Measurements from ENCODE around the gene DEFB114. TPM values are rescaled to one million over a fixed set of nuclear protein-coding genes. Genes with fewer than 3 reads are reported as not detected.
A peak's percentile ranks its signal among the peaks of the same experiment; 100 is the strongest.
"Not testable (repeated sequence)": the region's sequence is repeated elsewhere in the genome, so short reads cannot be mapped to it uniquely, and the experiment has no call there.

The DEFB114 gene
- total RNA-seq, 2 donors from 2014 or later: not detected

GRCh38 chr6:49949062-49949461 lies 14.9 kb downstream of the DEFB114 start:
- WGBS, 2 experiments (ENCODE audit: insufficient coverage in 1 of 2, insufficient read length in 1 of 2): 96 to 100% methylated on average over 1 to 4 of the region's 4 CpGs
- H3K9me3 ChIP-seq (ENCODE audit: control insufficient read depth, low read length): no peaks in the 10 kb centered on the region
- H3K4me1 ChIP-seq (ENCODE audit: control insufficient read depth, insufficient read depth, low read length): no peaks in the 10 kb centered on the region
- Mint-ChIP-seq H3K27me3 (ENCODE audit: insufficient read depth) (peaks cover 4% of the 10 kb centered on the region), H3K27ac (no peak overlapping the region), H3K9me3 (peaks cover 4% of the 10 kb centered on the region), H3K4me3 (peak overlapping the region; percentile 69), H3K4me1 (peaks cover 6% of the 10 kb centered on the region), H3K36me3 (ENCODE audit: low read depth) (peaks cover 3% of the 10 kb centered on the region)
- H3K27me3 ChIP-seq (ENCODE audit: control insufficient read depth, insufficient read depth, low read length, poor library complexity, severe bottlenecking): no peaks in the 10 kb centered on the region
- no peak overlapping the region for H3K4me3 ChIP-seq (ENCODE audit: low read length)
- no peak for DNase-seq
- no peak overlapping the region for H3K27ac ChIP-seq (ENCODE audit: low read depth, low read length)
- H3K9ac ChIP-seq (ENCODE audit: extremely low read depth, low read length, poor library complexity, severe bottlenecking): no peak overlapping the region
- TF ChIP-seq, protein P1, sequence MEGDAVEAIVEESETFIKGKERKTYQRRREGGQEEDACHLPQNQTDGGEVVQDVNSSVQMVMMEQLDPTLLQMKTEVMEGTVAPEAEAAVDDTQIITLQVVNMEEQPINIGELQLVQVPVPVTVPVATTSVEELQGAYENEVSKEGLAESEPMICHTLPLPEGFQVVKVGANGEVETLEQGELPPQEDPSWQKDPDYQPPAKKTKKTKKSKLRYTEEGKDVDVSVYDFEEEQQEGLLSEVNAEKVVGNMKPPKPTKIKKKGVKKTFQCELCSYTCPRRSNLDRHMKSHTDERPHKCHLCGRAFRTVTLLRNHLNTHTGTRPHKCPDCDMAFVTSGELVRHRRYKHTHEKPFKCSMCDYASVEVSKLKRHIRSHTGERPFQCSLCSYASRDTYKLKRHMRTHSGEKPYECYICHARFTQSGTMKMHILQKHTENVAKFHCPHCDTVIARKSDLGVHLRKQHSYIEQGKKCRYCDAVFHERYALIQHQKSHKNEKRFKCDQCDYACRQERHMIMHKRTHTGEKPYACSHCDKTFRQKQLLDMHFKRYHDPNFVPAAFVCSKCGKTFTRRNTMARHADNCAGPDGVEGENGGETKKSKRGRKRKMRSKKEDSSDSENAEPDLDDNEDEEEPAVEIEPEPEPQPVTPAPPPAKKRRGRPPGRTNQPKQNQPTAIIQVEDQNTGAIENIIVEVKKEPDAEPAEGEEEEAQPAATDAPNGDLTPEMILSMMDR (conservative IDR thresholded peaks at IDR 0.05): no peak
- no peaks in the 10 kb centered on the region for H3K36me3 ChIP-seq (ENCODE audit: control insufficient read depth, insufficient read depth, low read length)

DNA sequence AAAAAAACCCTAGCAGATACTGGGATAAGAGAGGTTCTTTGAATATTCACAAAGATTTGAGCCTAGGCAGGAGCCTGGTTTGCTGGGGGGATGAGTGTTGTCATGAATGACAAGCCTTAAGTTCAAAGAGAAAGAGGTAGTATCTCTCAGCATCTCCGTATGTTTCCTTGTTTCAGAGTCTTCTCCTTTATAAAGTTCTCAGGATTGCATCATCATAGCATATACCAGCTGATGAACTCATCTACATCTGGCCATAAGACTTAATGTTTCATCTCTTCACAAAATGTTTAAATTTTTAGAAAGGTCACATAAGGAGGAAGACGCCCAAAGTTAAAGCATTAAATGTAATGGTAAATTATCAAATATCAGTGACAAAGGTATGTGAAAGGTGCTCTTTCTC lies 17.1 kb downstream of the DEFB114 start:
- no peak overlapping the region for H3K4me3 Mint-ChIP-seq
- H3K27me3 Mint-ChIP-seq (ENCODE audit: insufficient read depth): peaks cover 4% of the 10 kb centered on the region
- TF ChIP-seq, protein P1 (conservative IDR thresholded peaks at IDR 0.05): no peak
- no peaks in the 10 kb centered on the region for H3K4me1 ChIP-seq (ENCODE audit: control insufficient read depth, insufficient read depth, low read length)
- H3K4me1 Mint-ChIP-seq: peaks cover 6% of the 10 kb centered on the region
- no peak overlapping the region for H3K27ac Mint-ChIP-seq
- H3K36me3 ChIP-seq (ENCODE audit: control insufficient read depth, insufficient read depth, low read length): no peaks in the 10 kb centered on the region
- no peaks in the 10 kb centered on the region for H3K9me3 ChIP-seq (ENCODE audit: control insufficient read depth, low read length)
- no peaks in the 10 kb centered on the region for H3K27me3 ChIP-seq (ENCODE audit: control insufficient read depth, insufficient read depth, low read length, poor library complexity, severe bottlenecking)
- peaks cover 3% of the 10 kb centered on the region for H3K36me3 Mint-ChIP-seq (ENCODE audit: low read depth)
- no peak overlapping the region for H3K27ac ChIP-seq (ENCODE audit: low read depth, low read length)
- WGBS, 2 experiments (ENCODE audit: insufficient coverage in 1 of 2, insufficient read length in 1 of 2): 88 to 100% methylated on average over 1 to 2 of the region's 2 CpGs
- H3K9me3 Mint-ChIP-seq: peaks cover 8% of the 10 kb centered on the region
- no peak overlapping the region for H3K4me3 ChIP-seq (ENCODE audit: low read length)
- no peak for DNase-seq
- H3K9ac ChIP-seq (ENCODE audit: extremely low read depth, low read length, poor library complexity, severe bottlenecking): no peak overlapping the region

GRCh38 chr6:49944068-49944467 lies 19.9 kb downstream of the DEFB114 start:
- H3K27ac ChIP-seq (ENCODE audit: low read depth, low read length); H3K27ac Mint-ChIP-seq: not testable (repeated sequence)

GRCh38 chr6:49939993-49940498 lies 23.9 kb downstream of the DEFB114 start:
- Histone ChIP-seq H3K9ac (ENCODE audit: extremely low read depth, low read length, poor library complexity, severe bottlenecking) (no peak overlapping the region), H3K36me3 (ENCODE audit: control insufficient read depth, insufficient read depth, low read length) (no peaks in the 10 kb centered on the region), H3K4me3 (ENCODE audit: low read length) (no peak overlapping the region), H3K27me3 (ENCODE audit: control insufficient read depth, insufficient read depth, low read length, poor library complexity, severe bottlenecking) (no peaks in the 10 kb centered on the region), H3K9me3 (ENCODE audit: control insufficient read depth, low read length) (no peaks in the 10 kb centered on the region), H3K27ac (ENCODE audit: low read depth, low read length) (no peak overlapping the region), H3K4me1 (ENCODE audit: control insufficient read depth, insufficient read depth, low read length) (no peaks in the 10 kb centered on the region)
- H3K36me3 Mint-ChIP-seq (ENCODE audit: low read depth): peaks cover 3% of the 10 kb centered on the region
- TF ChIP-seq, protein P1 (conservative IDR thresholded peaks at IDR 0.05): no peak
- no peak overlapping the region for H3K4me3 Mint-ChIP-seq
- H3K4me1 Mint-ChIP-seq: peaks cover 4% of the 10 kb centered on the region
- 91 to 95% methylated on average over 3 of the region's 3 CpGs for WGBS, 2 experiments (ENCODE audit: insufficient coverage in 1 of 2, insufficient read length in 1 of 2)
- DNase-seq: no peak
- H3K9me3 Mint-ChIP-seq: peaks cover 8% of the 10 kb centered on the region
- peaks cover 1% of the 10 kb centered on the region for H3K27me3 Mint-ChIP-seq (ENCODE audit: insufficient read depth)
- no peak overlapping the region for H3K27ac Mint-ChIP-seq

More at GRCh38 chr6:49944068-49944467, 19.9 kb downstream of the DEFB114 start:
- H3K36me3 Mint-ChIP-seq (ENCODE audit: low read depth); H3K4me1 Mint-ChIP-seq; H3K9ac ChIP-seq (ENCODE audit: extremely low read depth, low read length, poor library complexity, severe bottlenecking); H3K27me3 ChIP-seq (ENCODE audit: control insufficient read depth, insufficient read depth, low read length, poor library complexity, severe bottlenecking); H3K27me3 Mint-ChIP-seq (ENCODE audit: insufficient read depth); DNase-seq; H3K4me1 ChIP-seq (ENCODE audit: control insufficient read depth, insufficient read depth, low read length); H3K9me3 ChIP-seq (ENCODE audit: control insufficient read depth, low read length); H3K36me3 ChIP-seq (ENCODE audit: control insufficient read depth, insufficient read depth, low read length); H3K9me3 Mint-ChIP-seq; H3K4me3 Mint-ChIP-seq; H3K4me3 ChIP-seq (ENCODE audit: low read length): not testable (repeated sequence)
- 91% methylated on average over 3 of the region's 3 CpGs; no CpG with 5 or more reads in 1 of the 2 experiments for WGBS, 2 experiments (ENCODE audit: insufficient coverage in 1 of 2, insufficient read length in 1 of 2)
